ENCODE results near the gene PPT2.

The PPT2 gene

GRCh38 chr6:32151181-32151862 lies 2.6 kb upstream of the PPT2 start:
- in situ Hi-C loops (cut with MboI; ENCODE audit: low sequenced_read_pairs, unreplicated experiment) = no loop called here
- TF ChIP-seq, protein P1, sequence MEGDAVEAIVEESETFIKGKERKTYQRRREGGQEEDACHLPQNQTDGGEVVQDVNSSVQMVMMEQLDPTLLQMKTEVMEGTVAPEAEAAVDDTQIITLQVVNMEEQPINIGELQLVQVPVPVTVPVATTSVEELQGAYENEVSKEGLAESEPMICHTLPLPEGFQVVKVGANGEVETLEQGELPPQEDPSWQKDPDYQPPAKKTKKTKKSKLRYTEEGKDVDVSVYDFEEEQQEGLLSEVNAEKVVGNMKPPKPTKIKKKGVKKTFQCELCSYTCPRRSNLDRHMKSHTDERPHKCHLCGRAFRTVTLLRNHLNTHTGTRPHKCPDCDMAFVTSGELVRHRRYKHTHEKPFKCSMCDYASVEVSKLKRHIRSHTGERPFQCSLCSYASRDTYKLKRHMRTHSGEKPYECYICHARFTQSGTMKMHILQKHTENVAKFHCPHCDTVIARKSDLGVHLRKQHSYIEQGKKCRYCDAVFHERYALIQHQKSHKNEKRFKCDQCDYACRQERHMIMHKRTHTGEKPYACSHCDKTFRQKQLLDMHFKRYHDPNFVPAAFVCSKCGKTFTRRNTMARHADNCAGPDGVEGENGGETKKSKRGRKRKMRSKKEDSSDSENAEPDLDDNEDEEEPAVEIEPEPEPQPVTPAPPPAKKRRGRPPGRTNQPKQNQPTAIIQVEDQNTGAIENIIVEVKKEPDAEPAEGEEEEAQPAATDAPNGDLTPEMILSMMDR (IDR thresholded peaks at IDR 0.05; ENCODE audit: borderline replicate concordance, control extremely low read depth, extremely low read depth, insufficient read depth, missing control alignments) = no peak
- no peak for DNase-seq (ENCODE audit: low spot score)

GRCh38 chr6:32151863-32152768 lies 1.8 kb upstream of the PPT2 start, which contains the start of gene PRRT1:
PRRT1 (minus strand) TSS chr6:32151939; CDS start chr6:32151827, 112 bp downstream.
- in situ Hi-C loops (cut with MboI; ENCODE audit: low sequenced_read_pairs, unreplicated experiment) = no loop called here
- TF ChIP-seq, protein P1 (IDR thresholded peaks at IDR 0.05; ENCODE audit: borderline replicate concordance, control extremely low read depth, extremely low read depth, insufficient read depth, missing control alignments) = no peak
- no peak for DNase-seq (ENCODE audit: low spot score)

GRCh38 chr6:32152769-32153563 lies 975 bp upstream of the PPT2 start:
- TF ChIP-seq, protein P1 (IDR thresholded peaks at IDR 0.05; ENCODE audit: borderline replicate concordance, control extremely low read depth, extremely low read depth, insufficient read depth, missing control alignments) = no peak
- DNase-seq (ENCODE audit: low spot score) = no peak
- in situ Hi-C loops (cut with MboI; ENCODE audit: low sequenced_read_pairs, unreplicated experiment) = no loop called here

- TF ChIP-seq, protein P1 (IDR thresholded peaks at IDR 0.05; ENCODE audit: borderline replicate concordance, control extremely low read depth, extremely low read depth, insufficient read depth, missing control alignments) = peak; percentile 70
- in situ Hi-C loops (cut with MboI; ENCODE audit: low sequenced_read_pairs, unreplicated experiment) = no loop called here
- DNase-seq (ENCODE audit: low spot score) = peak; percentile 90
Observed at GRCh38 chr6:32154514-32155161, 697 bp downstream of the PPT2 start.

GRCh38 chr6:32156891-32157290 lies 3.0 kb downstream of the PPT2 start:
- TF ChIP-seq, protein P1 (IDR thresholded peaks at IDR 0.05; ENCODE audit: borderline replicate concordance, control extremely low read depth, extremely low read depth, insufficient read depth, missing control alignments) = no peak
- no peak for DNase-seq (ENCODE audit: low spot score)
- in situ Hi-C loops (cut with MboI; ENCODE audit: low sequenced_read_pairs, unreplicated experiment) = no loop called here

Data from GM13976 (cell line).